HG02870 (cell line): ENCODE results near the gene TBX20.
"Not testable (repeated sequence)": the region's sequence is repeated elsewhere in the genome, so short reads cannot be mapped to it uniquely, and the experiment has no call there.

Source experiments
- ATAC-seq: cut with Tn5 transposase; IDR thresholded peaks from one replicate; pipeline ENCODE4 v1.9.1; 2021; ENCODE audit warnings: mild to moderate bottlenecking, moderate library complexity; ENCODE audit not compliant: unreplicated experiment

TBX20 gene

GRCh38 chr7:35167158-35167557 lies 86.7 kb downstream of the TBX20 start:
- ATAC-seq = not testable (repeated sequence)

GRCh38 chr7:35161059-35161740 lies 92.7 kb downstream of the TBX20 start:
- ATAC-seq = not testable (repeated sequence)
